Liver (tissue), 9 donors: Measurements from ENCODE around the gene SUGCT. TPM values are rescaled to one million over a fixed set of nuclear protein-coding genes. Genes with fewer than 3 reads are reported as not detected.

Source experiments
- DNase-seq: peaks from one replicate; pipeline ENCODE4 v3.0.0-alpha.2; 2017; ENCODE audit warnings: low spot score
- H3K27ac ChIP-seq, 2 donors: one replicate each; pipeline ENCODE4 v1.7.0; 2013; ENCODE audit warnings: inconsistent platforms in 2 of 2, low read length in 2 of 2, control low read depth in 1 of 2, low read depth in 1 of 2, mild to moderate bottlenecking in 1 of 2
- H3K27me3 ChIP-seq, 4 donors: one replicate each; pipeline versions ENCODE4 v1.6.1 to v1.7.0; 2013; ENCODE audit warnings: low read length in 3 of 4, inconsistent platforms in 1 of 4, mild to moderate bottlenecking in 1 of 4, moderate library complexity in 1 of 4; ENCODE audit not compliant: control insufficient read depth in 4 of 4, insufficient read depth in 4 of 4
- H3K36me3 ChIP-seq, 4 donors: one replicate each; pipeline versions ENCODE4 v1.6.1 to v1.7.0; 2013; ENCODE audit warnings: low read length in 3 of 4, mild to moderate bottlenecking in 3 of 4, low read depth in 1 of 4, moderate library complexity in 1 of 4; ENCODE audit not compliant: control insufficient read depth in 4 of 4, insufficient read depth in 3 of 4
- H3K4me1 ChIP-seq, 4 donors: one replicate each; pipeline versions ENCODE4 v1.6.1 to v1.7.0; 2013; ENCODE audit warnings: low read length in 3 of 4, mild to moderate bottlenecking in 3 of 4, moderate library complexity in 1 of 4; ENCODE audit not compliant: control insufficient read depth in 4 of 4, insufficient read depth in 4 of 4
- H3K4me3 ChIP-seq, 3 donors: one replicate each; pipeline versions ENCODE4 v1.6.1 to v1.7.0; 2013; ENCODE audit warnings: low read length in 3 of 3, control low read depth in 1 of 3, low read depth in 1 of 3, mild to moderate bottlenecking in 1 of 3
- H3K9ac ChIP-seq, 2 donors: one replicate each; pipeline ENCODE4 v1.7.0; 2013; ENCODE audit warnings: low read length in 2 of 2, mild to moderate bottlenecking in 2 of 2, moderate library complexity in 2 of 2, control low read depth in 1 of 2, low read depth in 1 of 2
- H3K9me3 ChIP-seq, 4 donors: one replicate each; pipeline versions ENCODE4 v1.6.1 to v1.7.0; 2013; ENCODE audit warnings: low read length in 3 of 4; ENCODE audit not compliant: control insufficient read depth in 4 of 4
- EGR1 ChIP-seq, 2 donors: IDR thresholded peaks; 2 replicates each; pipeline ENCODE4 v1.6.1; 2016 to 2018; ENCODE audit warnings: antibody characterized with exemption in 2 of 2, low read depth in 2 of 2
- FOXA1 ChIP-seq: IDR thresholded peaks from 2 replicates; pipeline ENCODE4 v1.6.1; 2016; ENCODE audit warnings: antibody characterized with exemption
- FOXA2 ChIP-seq: IDR thresholded peaks from 2 replicates; pipeline ENCODE4 v1.6.1; 2016; ENCODE audit warnings: antibody characterized with exemption
- GABPA ChIP-seq, 2 donors: IDR thresholded peaks in 1 of 2; conservative IDR thresholded peaks in 1 of 2; 2 replicates each; pipeline ENCODE4 v1.6.1; 2016; ENCODE audit warnings: antibody characterized with exemption in 2 of 2, mild to moderate bottlenecking in 1 of 2, moderate library complexity in 1 of 2
- HNF4A ChIP-seq, 2 donors: conservative IDR thresholded peaks; 2 replicates each; pipeline ENCODE4 v1.6.1; 2016; ENCODE audit warnings: antibody characterized with exemption in 2 of 2, mild to moderate bottlenecking in 2 of 2
- HNF4G ChIP-seq: IDR thresholded peaks from 2 replicates; pipeline ENCODE4 v1.6.1; 2016; ENCODE audit warnings: antibody characterized with exemption
- NR2F2 ChIP-seq: IDR thresholded peaks from 2 replicates; pipeline ENCODE4 v1.6.1; 2016; ENCODE audit warnings: antibody characterized with exemption
- RAD21 ChIP-seq, 2 donors: IDR thresholded peaks; 2 replicates each; pipeline ENCODE4 v1.6.1; 2016; ENCODE audit warnings: antibody characterized with exemption in 2 of 2, mild to moderate bottlenecking in 2 of 2
- RXRA ChIP-seq, 2 donors: IDR thresholded peaks; 2 replicates each; pipeline ENCODE4 v1.6.1; 2017 to 2018; ENCODE audit warnings: antibody characterized with exemption in 2 of 2, mild to moderate bottlenecking in 1 of 2
- SP1 ChIP-seq: IDR thresholded peaks from 2 replicates; pipeline ENCODE4 v1.6.1; 2018; ENCODE audit warnings: antibody characterized with exemption, mild to moderate bottlenecking
- TAF1 ChIP-seq: conservative IDR thresholded peaks from 2 replicates; pipeline ENCODE4 v1.6.1; 2016; ENCODE audit warnings: antibody characterized with exemption, mild to moderate bottlenecking
- YY1 ChIP-seq: IDR thresholded peaks from 2 replicates; pipeline ENCODE4 v1.6.1; 2016; ENCODE audit warnings: antibody characterized with exemption, mild to moderate bottlenecking
- WGBS: extraction: QIAGEN DNeasy Blood & Tissue Kit; methylation state at CpG from one replicate; pipeline ENCODE4 v1.1.7; 2013; 5-methylcytosine and 5-hydroxymethylcytosine counted together
- polyA plus RNA-seq, 2 donors: library from polyadenylated mRNA; stranded (reverse) in 1 of 2; unstranded in 1 of 2; fragments of 200-250 nt in 1 of 2; fragments of >200 nt in 1 of 2; fragmentation: Nextera tagmentation in 1 of 2; extraction: Ambion mirVana in 1 of 2; gene quantifications; one replicate each; pipeline versions ENCODE4 v1.2.1 to v1.2.3, GENCODE V29; 2013 to 2015
- total RNA-seq, 2 donors: library from RNA; depleted of rRNA; stranded (reverse); fragments of >200 nt; gene quantifications; one replicate each; pipeline ENCODE4 v1.2.3, GENCODE V29; 2014
- TF ChIP-seq, protein P1 (sequence below): fragments of 150-350 bp; IDR thresholded peaks from 2 replicates; pipeline ENCODE4 v1.5.1; 2017; ENCODE audit warnings: improper control_type of control experiment, low read depth, low read length; ENCODE audit not compliant: missing input control
- TF ChIP-seq, protein P2 (sequence below): IDR thresholded peaks from 2 replicates; pipeline ENCODE4 v1.6.1; 2016; ENCODE audit warnings: antibody characterized with exemption
- TF ChIP-seq, protein P3 (sequence below): IDR thresholded peaks from 2 replicates; pipeline ENCODE4 v1.6.1; 2016; ENCODE audit warnings: antibody characterized with exemption
- donor health status: healthy.
- donor health status: healthy.
- donor health status: healthy.
- donor health status: healthy.
- donor health status: healthy.

The SUGCT gene
- total and polyA plus RNA-seq, 4 donors: 6.2 to 11.9 (median 9.9) TPM

DNA sequence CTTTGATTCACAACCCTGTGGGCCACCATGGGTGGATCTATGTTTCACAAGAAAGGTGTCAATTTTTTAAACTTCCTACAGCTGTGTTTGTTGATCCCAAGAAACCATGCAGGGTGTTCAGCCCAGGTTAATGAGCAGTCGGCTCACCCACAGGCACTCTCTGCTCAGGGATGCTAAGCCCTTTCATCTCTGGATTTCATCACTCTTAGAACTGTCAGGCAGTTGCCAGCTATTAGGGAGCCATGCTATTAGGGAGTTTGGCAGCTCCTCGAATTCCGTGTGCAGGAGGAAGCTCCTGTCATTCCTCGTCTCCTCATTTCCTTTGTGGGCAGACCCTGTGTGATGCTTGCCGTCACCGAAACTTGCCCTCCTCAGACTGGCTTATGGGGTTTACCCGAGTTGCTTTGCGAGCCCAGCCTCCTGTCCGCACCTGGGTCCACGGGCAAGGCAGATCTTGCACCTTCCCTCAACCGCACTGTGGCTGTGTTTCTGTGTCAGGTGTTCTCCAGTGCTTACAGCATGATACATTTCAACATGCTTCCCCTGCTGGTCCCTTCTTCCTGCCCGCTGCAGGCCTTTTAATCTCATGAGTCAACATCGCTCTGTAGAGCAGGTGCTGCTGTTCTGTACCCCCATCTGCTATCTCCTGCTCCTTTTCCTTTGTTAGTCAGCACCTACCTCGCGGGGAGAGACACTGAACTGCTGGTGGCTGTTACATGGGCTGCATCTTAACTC lies 509.8 kb downstream of the SUGCT start:
- DNase-seq: no peak
- Histone ChIP-seq H3K36me3 (no peaks in the 10 kb centered on the region), H3K9ac (no peak overlapping the region), H3K4me3 (no peak overlapping the region), H3K9me3 (no peaks in the 10 kb centered on the region), H3K4me1 (no peaks in the 10 kb centered on the region), H3K27me3 (no peaks in the 10 kb centered on the region), H3K27ac (no peak overlapping the region)
- TF ChIP-seq NR2F2 (no peak), FOXA1 (no peak), YY1 (no peak), RAD21 (IDR thresholded peaks at IDR 0.05) (no peak), HNF4G (no peak), TAF1 (no peak), GABPA (IDR thresholded peaks at IDR 0.05 in 1 of 2, conservative IDR thresholded peaks at IDR 0.05 in 1 of 2) (no peak), FOXA2 (no peak), RXRA (IDR thresholded peaks at IDR 0.05) (no peak), SP1 (no peak)
- TF ChIP-seq, protein P1, sequence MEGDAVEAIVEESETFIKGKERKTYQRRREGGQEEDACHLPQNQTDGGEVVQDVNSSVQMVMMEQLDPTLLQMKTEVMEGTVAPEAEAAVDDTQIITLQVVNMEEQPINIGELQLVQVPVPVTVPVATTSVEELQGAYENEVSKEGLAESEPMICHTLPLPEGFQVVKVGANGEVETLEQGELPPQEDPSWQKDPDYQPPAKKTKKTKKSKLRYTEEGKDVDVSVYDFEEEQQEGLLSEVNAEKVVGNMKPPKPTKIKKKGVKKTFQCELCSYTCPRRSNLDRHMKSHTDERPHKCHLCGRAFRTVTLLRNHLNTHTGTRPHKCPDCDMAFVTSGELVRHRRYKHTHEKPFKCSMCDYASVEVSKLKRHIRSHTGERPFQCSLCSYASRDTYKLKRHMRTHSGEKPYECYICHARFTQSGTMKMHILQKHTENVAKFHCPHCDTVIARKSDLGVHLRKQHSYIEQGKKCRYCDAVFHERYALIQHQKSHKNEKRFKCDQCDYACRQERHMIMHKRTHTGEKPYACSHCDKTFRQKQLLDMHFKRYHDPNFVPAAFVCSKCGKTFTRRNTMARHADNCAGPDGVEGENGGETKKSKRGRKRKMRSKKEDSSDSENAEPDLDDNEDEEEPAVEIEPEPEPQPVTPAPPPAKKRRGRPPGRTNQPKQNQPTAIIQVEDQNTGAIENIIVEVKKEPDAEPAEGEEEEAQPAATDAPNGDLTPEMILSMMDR: no peak
- TF ChIP-seq, protein P2, sequence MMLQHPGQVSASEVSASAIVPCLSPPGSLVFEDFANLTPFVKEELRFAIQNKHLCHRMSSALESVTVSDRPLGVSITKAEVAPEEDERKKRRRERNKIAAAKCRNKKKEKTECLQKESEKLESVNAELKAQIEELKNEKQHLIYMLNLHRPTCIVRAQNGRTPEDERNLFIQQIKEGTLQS: no peak
- TF ChIP-seq, protein P3, sequence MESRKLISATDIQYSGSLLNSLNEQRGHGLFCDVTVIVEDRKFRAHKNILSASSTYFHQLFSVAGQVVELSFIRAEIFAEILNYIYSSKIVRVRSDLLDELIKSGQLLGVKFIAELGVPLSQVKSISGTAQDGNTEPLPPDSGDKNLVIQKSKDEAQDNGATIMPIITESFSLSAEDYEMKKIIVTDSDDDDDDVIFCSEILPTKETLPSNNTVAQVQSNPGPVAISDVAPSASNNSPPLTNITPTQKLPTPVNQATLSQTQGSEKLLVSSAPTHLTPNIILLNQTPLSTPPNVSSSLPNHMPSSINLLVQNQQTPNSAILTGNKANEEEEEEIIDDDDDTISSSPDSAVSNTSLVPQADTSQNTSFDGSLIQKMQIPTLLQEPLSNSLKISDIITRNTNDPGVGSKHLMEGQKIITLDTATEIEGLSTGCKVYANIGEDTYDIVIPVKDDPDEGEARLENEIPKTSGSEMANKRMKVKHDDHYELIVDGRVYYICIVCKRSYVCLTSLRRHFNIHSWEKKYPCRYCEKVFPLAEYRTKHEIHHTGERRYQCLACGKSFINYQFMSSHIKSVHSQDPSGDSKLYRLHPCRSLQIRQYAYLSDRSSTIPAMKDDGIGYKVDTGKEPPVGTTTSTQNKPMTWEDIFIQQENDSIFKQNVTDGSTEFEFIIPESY: no peak
- 76% methylated on average over 15 of the region's 15 CpGs for WGBS

DNA sequence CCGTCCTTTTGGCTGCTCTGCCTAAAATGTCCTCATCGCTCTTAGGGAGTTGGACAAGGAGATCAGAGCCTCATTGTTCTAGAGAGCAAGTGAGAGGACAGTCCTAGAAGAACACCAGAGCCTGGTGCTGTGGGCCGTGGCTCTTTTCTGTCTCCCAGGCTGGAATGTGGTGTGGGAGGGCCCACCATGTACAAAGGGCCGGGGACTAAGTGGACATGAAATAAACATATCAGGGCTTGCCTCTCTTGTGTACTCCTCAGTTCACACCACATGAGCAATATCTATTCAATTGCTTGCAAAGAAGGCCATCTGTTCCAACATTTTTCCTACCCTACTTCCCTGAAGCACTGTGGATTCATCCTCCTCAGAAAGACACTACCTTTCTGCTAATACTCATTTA lies 510.4 kb downstream of the SUGCT start:
- Histone ChIP-seq H3K27ac (no peak overlapping the region), H3K27me3 (no peaks in the 10 kb centered on the region), H3K4me3 (no peak overlapping the region), H3K36me3 (no peaks in the 10 kb centered on the region), H3K4me1 (no peaks in the 10 kb centered on the region), H3K9me3 (no peaks in the 10 kb centered on the region), H3K9ac (no peak overlapping the region)
- 97% methylated on average over 4 of the region's 4 CpGs for WGBS
- no peak for DNase-seq
- TF ChIP-seq, protein P3: no peak
- TF ChIP-seq HNF4A (conservative IDR thresholded peaks at IDR 0.05) (no peak), EGR1 (IDR thresholded peaks at IDR 0.05; ENCODE audit: low read depth in 2 of 2) (no peak)
